GM18526 (cell line): ENCODE measurements around the gene ANKRD35.
A peak's percentile ranks its signal among the peaks of the same experiment; 100 is the strongest.

Experiments used
- POLR2A ChIP-seq: IDR thresholded peaks from 3 replicates; pipeline ENCODE4 v1.6.1; 2011; ENCODE audit not compliant: insufficient read length; ENCODE audit errors: extremely low read depth

ANKRD35 gene

GRCh38 chr1:145885738-145886287, at the start of gene ANKRD35:
Gene ANKRD35 (minus strand): TSS chr1:145885866. CDS start chr1:145885758, 108 bp downstream.
- TF ChIP-seq POLR2A = no peak

- no peak for TF ChIP-seq POLR2A
These were observed 42.4 kb upstream of the ANKRD35 start for GRCh38 chr1:145927916-145928643.

GRCh38 chr1:145927063-145927886, 41.6 kb upstream of the ANKRD35 start, which contains the start of gene RBM8A:
Gene RBM8A (minus strand): TSS chr1:145927484. CDS start chr1:145927426, 58 bp downstream.
- peak; percentile 79 for TF ChIP-seq POLR2A

- no peak for TF ChIP-seq POLR2A
These were observed 41.0 kb upstream of the ANKRD35 start for GRCh38 chr1:145926686-145927062.

GRCh38 chr1:145922266-145922665, 36.6 kb upstream of the ANKRD35 start:
- no peak for TF ChIP-seq POLR2A

- no peak for TF ChIP-seq POLR2A
These were observed 33.6 kb upstream of the ANKRD35 start for GRCh38 chr1:145918992-145919939.

DNA sequence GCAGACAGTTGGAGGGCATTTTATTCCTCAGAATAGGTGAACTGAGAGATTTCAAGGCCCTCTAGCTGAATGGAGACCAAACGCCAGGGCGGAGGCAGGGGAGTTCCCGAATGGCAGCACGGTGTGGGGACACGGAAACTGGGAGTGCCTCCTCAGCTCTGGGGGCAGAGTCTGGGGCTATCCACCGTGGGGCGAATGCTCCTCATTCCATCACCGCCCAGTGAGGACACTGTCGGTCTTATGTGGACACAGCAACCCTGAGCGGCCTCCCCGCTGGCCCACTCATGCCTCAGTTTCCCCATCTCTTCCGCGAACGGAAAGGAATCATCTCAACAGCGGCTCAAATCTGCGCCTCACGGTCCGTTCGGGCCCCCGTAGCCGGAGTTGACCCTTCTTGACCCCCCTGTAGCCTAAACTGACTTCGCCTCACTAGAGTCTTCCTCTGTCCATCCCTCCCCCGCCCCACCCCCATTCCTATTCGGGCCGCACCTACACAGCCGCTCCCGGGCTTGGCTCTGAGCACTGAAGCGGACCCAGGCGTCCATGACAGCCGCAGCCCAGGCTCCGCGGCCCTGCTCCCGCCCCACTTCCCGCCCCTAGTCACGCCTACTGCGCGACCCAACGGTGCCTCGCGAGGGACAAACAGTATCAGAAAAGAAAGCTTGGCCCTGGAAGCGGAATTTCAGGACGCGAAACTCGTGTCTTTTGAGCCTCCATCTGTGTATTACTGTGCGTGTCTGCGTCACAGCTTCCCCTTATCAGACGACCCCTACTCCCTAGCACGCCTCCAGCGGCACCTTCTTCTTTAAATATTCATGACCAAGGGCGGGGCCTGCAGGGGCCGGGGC, 32.7 kb upstream of the ANKRD35 start, which contains the start of gene PEX11B:
PEX11B (minus strand) TSS at position 574 of the 848 bp plus-strand sequence; CDS start at position 545, 29 bp downstream.
- peak; percentile 64 for TF ChIP-seq POLR2A

GRCh38 chr1:145917595-145917994, 31.9 kb upstream of the ANKRD35 start:
- no peak for TF ChIP-seq POLR2A

- no peak for TF ChIP-seq POLR2A
These were observed 31.1 kb upstream of the ANKRD35 start for GRCh38 chr1:145916745-145917144.

GRCh38 chr1:145912128-145912641, 26.5 kb upstream of the ANKRD35 start:
- TF ChIP-seq POLR2A = no peak

- no peak for TF ChIP-seq POLR2A
These were observed 23.0 kb upstream of the ANKRD35 start for GRCh38 chr1:145908653-145909052.

GRCh38 chr1:145906954-145907753, 21.5 kb upstream of the ANKRD35 start:
- no peak for TF ChIP-seq POLR2A
